Activated CD4-positive, alpha-beta T cell treated with anti-CD3 and anti-CD28 coated beads, Interleukin-2, amount 50 U/mL, for 16 hours (primary cell): Measurements from ENCODE around the gene IL10.
"Not testable (repeated sequence)": the region's sequence is repeated elsewhere in the genome, so short reads cannot be mapped to it uniquely, and the experiment has no call there.

Experiments used
- DNase-seq: peaks from one replicate; pipeline ENCODE4 v3.0.0-alpha.2; 2020

Gene IL10

GRCh38 chr1:206762741-206763364, 9.4 kb downstream of the IL10 start:
- DNase-seq, result not testable (repeated sequence)

GRCh38 chr1:206761159-206761768, 11.0 kb downstream of the IL10 start:
- DNase-seq, result no peak

DNA sequence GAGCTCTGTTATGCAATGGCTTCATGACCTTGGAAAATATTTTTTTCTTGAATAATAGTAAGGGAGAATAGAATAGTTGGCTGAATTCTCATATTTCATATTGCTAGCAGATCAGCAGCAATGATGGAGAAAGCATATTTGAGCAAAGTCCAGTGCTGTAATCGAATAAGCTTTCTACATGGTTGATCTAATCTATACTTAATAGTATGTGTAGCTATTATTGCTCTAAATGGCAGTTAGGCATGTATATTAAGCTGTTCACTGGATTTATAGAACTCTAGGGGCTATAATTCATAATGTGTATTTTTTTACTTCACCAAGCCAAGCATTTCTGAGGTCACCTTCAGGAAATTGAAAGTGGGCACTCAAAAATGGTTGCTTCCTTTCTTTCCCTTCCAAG, 11.7 kb downstream of the IL10 start:
- no peak for DNase-seq

DNA sequence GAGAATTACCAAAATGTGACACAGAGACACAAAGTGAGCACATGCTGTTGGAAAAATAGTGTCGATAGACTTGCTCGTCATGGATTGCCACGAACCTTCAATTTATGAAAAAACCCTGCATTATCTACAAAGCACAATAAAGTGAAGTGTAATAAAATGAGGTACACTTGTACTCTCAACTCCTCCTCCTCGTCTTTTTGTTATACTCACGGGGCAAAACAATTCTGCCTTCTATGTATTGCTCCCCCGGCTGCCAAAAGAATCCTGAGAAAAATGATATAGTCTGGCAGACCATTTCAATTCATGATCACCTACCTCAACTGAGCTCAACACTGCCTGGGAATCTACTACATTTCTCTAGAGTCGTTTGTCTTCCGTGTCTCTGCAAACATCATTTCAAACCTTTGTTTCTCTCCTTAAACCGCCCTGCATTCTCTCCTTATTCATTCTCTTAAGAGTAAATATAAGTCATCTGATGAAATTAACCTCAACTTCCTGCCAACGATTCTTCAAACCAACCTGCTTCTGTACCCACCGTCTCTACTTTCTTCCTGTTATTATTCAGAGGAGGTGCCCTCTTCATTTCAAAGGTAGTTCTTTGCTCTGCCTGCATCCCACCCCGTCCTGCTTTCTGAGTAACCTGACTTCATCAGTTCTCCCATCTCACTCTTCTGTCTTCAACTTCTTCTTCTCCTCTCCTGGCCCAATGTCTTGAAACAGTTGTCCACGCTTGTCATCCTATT, 14.6 kb downstream of the IL10 start:
- peak; percentile 88 for DNase-seq

GRCh38 chr1:206754011-206754410, 18.3 kb downstream of the IL10 start:
- DNase-seq, result no peak

GRCh38 chr1:206753141-206753540, 19.2 kb downstream of the IL10 start:
- no peak for DNase-seq

- DNase-seq, result no peak
These were observed 19.8 kb downstream of the IL10 start for GRCh38 chr1:206752481-206752880.

DNA sequence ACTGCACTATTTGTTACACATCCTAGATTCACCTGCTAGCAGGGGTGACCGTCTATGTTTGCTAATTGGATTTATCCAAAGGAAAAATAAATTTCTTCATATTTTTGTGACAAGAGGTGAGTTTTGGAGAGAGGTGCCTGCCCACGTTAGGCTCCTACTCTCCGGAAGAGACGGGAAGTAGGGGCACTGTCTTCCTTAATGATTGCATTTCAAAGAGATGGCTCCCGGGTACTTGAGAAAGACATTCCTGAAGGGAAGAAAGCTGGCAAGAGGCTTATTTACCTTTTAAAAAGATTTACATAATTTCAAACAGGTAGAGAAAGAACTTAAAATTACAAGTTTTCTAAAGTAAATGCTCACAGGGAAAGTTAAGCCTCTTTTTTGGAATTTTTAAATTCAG, 20.4 kb downstream of the IL10 start:
- DNase-seq, result no peak

DNA sequence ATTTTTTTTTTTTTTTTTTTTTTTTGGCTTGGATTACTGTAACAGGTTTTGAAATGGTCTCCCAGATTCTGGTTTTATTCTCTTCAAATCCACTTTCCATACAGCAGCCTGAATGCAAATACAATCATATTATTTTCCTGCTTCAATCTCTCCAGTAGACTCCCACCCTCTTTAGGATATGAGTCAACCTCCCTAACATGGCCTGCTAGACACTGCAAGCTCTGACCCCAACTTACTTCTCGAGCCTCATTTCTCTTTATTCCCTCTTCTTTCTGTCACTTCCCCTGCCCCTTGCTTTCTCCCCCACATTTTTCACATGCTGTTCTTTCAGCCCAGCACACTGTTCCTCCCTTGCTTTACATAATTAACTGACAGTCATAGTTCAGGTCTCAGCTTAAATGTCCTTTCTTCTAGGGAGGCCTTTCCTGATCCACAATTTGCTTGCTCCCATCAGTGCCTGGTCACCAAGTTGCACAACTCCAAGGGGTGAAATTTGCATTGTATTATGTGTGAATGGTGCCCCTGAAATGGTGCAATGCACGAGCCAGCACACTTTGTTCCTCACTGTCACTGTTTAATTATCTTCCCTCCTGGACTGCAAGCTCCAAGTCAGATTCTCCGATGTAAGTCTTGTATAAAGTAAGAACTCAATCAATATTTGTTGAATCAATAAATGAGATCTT, 23.8 kb downstream of the IL10 start:
- no peak for DNase-seq

DNA sequence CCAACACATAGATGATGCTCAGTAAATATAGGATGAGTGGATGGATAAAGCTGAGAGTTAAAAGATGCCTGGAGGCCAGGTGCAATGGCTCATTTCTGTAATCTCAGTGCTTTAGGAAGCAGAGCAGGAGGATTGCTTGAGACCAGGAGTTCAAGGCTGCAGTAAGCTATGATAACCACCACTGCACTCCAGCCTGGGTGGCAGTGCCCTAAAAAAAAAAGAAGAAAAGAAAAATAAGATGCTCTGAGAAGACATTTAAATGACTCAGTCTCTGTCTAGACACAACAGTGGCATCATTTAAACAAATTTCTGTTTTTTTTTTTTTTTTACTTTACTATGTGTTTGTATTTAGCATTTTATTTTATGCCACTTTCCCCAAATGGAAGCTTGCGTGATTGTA, 27.0 kb downstream of the IL10 start:
- DNase-seq, result no peak

GRCh38 chr1:206744683-206745082, 27.6 kb downstream of the IL10 start:
- DNase-seq, result peak; percentile 75

DNA sequence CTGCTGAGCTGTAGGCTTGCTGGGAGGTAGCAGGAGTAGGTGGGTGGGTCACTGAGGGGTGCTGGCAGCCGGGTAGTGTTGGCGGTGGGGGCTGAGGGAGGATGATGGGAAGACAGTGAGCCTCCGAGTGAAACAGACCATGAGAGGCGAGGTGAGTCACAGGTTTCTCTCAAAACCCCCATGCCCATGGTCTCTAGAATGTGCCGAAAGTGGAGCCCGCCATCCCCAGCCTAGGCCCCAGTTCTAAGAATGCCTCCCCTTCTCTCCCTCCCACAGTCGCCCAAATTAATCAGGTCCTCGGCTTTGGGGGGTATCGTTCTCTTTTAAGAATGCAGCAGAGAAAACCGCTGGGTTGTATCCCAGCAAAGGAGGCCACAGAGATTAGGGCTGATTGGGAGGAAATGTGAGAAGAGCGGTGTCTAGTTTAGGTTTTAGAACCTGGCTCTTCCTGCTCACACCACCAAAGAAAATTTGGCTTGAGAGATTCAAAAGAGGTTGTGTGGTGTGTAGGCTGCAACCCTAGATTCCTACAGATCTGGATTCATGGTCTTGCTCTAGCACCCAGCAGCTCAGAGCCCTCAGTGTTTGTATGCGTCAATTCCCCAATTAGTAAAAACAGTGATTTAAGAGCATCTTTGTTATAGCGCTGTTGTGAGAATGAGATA, 29.4 kb downstream of the IL10 start:
- DNase-seq, result peak; percentile 55

DNA sequence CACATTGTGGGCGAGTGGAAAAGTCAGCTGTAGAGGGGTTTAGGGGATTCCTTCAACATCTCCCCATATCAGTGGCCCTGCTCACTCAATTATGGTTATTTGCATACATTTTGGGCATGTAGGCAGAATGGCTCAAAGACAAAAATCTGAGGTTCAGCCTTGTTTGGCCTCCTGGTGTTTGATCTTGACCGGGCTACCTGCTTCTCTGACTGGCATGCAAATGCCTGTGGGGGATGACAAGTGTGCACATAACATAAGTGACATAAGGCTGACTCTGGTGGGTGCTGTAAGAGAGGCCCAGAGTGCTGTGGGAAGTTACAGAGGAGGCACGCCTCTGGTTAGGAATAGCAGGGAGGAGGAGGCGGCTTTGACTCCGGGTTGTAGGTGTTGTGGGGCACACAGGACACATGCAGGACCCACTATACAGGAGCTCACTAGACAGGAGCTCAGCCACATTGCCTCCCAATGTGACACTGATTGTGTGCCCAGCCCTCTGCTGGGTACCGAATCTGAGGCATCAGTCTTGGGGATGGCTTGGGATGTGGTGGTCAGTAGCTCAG, 31.1 kb downstream of the IL10 start:
- no peak for DNase-seq

DNA sequence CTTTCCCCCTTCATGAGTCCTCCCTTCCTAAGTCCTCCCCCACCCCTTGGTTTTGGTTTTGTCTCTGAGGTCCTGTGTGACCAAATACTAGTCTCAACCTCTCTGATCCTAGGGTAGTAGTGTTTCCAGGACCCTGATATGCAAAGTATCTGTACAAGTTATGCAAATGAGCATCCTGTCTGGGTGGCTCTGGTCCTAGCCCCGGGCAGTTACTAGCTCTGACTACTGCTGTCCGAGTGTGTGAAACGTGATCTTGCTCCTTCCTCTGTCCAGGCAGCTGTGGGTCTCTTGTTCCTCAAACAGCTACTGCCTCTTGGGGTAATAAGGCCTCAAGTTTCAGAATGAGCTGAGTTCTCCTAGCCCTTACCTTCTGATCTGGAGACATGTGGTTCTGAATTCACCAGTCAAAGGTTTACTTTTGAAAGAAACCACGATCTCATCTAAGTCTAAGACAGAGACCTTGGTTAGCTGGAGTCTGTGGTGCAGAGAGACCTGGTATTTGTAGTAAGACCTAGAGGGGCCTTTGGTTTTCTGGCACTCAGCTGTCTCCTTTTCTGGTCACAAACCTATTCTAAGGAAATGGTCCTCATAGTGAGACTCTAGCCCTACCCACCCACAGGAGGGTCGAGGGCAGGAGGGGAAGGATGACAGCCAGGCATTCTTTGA, 32.8 kb downstream of the IL10 start:
- peak; percentile 87 for DNase-seq

DNA sequence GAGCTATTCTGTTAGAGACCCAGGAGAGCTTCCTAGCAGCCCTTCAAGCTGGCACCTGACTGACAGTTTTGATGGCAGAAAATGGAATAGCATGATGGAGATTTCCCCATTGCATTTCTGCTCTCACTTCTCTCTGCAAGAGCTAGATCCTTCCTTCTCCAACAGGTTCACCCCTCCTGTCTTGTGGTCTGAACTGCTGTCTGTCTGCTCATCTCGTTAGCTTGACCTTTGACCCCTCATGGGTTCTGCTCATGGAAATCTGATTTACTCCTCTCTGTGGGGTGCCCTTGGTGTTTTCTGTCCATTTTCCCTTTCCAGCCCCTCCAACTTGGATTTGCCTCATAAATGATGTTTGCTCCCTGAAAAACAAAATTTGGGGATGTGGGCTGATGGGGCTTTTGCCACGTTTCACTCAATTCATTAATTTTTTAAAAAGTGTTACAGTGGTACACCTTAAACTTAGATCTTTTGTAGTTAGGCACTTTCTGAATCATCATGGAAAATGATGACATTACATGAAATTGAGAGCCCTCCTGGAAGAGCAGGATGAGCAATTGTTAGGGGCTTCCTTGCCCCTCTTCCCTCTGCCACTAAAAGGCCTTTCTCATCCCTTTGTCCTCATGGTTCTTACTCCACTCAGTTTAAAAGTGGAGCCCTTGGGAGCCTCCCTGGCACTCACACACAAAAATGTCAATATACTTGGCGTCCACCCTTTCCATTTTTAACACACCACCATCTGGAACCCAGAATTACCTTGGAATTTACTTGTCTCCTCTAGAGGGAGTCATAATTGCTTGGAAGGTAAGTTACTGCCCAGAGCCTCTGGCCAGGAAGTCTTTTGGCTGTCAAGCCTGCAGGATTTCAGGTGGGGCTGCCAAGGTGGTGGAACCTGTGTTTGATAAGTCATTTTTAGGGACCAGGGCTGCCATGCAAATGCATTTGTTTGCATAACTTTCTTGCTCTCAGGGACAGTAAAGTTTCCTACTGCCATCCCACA, 33.6 kb downstream of the IL10 start:
- no peak for DNase-seq

DNA sequence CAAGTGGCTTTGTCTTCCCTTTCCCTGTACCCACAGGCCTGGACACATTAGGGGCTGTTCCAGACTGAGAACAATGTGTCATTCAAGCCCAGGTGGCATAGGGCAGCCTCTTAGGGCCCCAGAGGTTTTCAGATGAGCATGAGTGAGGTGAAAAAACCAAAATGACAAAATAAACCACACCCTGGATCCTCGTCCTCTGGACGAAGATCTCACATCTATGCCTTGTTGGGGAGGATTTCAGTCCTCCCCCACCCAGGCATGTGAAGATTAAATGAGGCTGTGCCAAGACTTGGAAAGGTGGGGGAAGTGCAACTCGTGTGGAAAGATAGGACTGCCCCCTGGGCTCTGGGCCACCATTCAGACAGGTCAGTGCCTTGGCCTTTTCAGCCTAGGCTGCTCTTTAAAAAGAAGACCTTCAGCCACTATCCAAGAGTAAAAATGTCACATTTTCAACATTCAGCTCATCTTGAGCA, 34.5 kb downstream of the IL10 start:
- peak; percentile 70 for DNase-seq

GRCh38 chr1:206736878-206737728, 35.2 kb downstream of the IL10 start:
- DNase-seq, result peak; percentile 78

DNA sequence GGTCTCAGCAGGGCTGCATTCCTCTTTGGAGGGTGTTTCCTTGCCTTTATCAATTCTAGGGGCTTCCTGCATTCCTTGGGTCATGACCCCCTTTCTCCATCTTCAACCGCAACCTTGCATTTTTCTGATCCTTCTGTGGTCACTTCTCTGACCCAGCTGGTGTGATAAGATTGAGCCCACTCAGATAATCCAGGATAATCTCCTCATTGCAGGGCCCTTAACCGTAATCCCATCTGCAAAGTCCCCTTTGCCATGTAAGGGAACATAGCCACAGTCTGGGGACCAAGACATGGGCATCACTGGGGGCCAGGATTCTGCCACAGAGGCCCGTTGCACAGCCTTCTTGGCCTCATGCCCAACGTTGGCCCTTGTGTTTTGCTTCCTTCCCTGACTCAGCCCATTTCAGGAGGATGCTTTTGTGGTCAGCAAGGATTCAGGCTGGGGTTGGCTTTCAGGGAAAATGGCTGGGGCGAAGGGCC, 36.7 kb downstream of the IL10 start:
- DNase-seq, result no peak

- peak; percentile 70 for DNase-seq
These were observed 37.7 kb downstream of the IL10 start for GRCh38 chr1:206734499-206735142.
